ENCODE results near the gene TOX4. TPM values are rescaled to one million over a fixed set of nuclear protein-coding genes. Genes with fewer than 3 reads are reported as not detected.
A peak's percentile ranks its signal among the peaks of the same experiment; 100 is the strongest.

Gene TOX4
- total and polyA plus RNA-seq, 2 of the 8 experiments (the other 6 are each of a cell fraction or from before 2014, with no cell fraction given), result 51.5 to 58.3 TPM

DNA sequence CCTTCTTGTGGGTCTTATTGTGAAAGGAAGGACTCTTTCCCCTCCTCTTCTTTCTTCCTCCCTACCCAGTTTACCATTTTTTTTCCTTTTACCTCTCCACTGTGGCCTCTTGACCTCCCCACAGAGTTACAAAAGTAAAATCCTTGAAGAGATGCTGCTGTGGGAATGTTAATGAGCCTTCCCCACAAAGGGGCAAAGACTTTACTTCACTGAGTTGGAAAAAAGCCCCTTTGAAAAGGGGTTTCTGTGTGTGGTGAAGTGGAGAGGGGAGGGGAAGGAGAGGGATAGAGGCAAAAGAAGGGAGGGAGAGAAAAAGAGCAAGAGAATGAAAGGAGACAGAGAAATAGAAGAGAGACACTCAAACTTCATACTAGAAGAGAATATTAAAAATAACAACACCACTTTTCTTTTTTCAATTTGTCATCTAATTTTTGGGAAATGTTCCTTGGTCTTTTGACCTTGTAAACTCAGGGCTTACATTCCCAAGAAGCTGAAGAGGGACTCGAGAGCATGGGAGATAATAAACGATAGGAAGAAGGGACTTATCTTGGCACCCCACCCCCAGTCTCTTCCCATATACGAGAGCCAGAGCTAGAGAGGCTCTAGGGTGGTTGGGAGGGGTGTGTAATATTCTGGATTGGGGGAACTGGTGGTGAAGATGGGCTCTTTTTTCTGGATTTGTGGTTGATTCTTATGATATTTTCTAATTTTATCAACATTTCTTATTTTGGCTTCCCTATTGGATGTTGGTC, 62.4 kb downstream of the TOX4 start:
- Histone ChIP-seq H2AFZ (ENCODE audit: low read length) (no peak overlapping the region), H3K4me1 (replicated peaks in 1 of 4; ENCODE audit: control insufficient read depth in 3 of 4, insufficient read depth in 4 of 4, low read length in 3 of 4) (peaks cover 0 to 18% (median 16%) of the 10 kb centered on the region in 4 experiments; a peak in 5 of 7 replicates)
- TF ChIP-seq POLR2AphosphoS5 (IDR thresholded peaks at IDR 0.05; ENCODE audit: low read depth, low read length) (no peak), HDAC2 (IDR thresholded peaks at IDR 0.05; ENCODE audit: borderline replicate concordance in 1 of 2, low read depth in 2 of 2, low read length in 2 of 2) (peak; percentile 23 to 46; a peak in 1 of 4 replicates)

More for the DNA sequence above, 62.4 kb downstream of the TOX4 start:
- peak overlapping the region; percentile 31 to 65 for H3K4me2 ChIP-seq (ENCODE audit: insufficient read depth in 1 of 2, low read depth in 2 of 2, low read length in 2 of 2)
- no peaks in the 10 kb centered on the region for H4K20me1 ChIP-seq (replicated peaks in 1 of 2; ENCODE audit: control insufficient read depth in 1 of 2, insufficient read depth in 2 of 2, low read length in 2 of 2)
- peak overlapping the region; percentile 14 for H4K5ac ChIP-seq (ENCODE audit: insufficient read length, low read depth, low read length)
- H2BK120ac ChIP-seq (replicated peaks; ENCODE audit: low read depth, low read length), result peak overlapping the region; percentile 25
- DNase-seq (ENCODE audit: low read depth in 1 of 2, low spot score in 2 of 2) (no peak), FAIRE-seq (peak; percentile 36)
- H3K14ac ChIP-seq (ENCODE audit: insufficient read length), result no peak overlapping the region
- H3K23ac ChIP-seq (ENCODE audit: insufficient read length), result no peak overlapping the region
- H3K27ac ChIP-seq (ENCODE audit: low read depth, low read length), result peak overlapping the region; percentile 37
- peaks cover 13 to 46% of the 10 kb centered on the region in 2 experiments; a peak in 3 of 4 replicates for H3K79me2 ChIP-seq (ENCODE audit: control insufficient read depth in 1 of 2, insufficient read depth in 2 of 2, low read length in 2 of 2)
- H4K91ac ChIP-seq (replicated peaks; ENCODE audit: insufficient read length, low read length), result peak overlapping the region; percentile 40
- H3K56ac ChIP-seq (replicated peaks; ENCODE audit: insufficient read length, low read depth, low read length), result no peak overlapping the region
- H2BK5ac ChIP-seq (ENCODE audit: low read depth, low read length), result peak overlapping the region; percentile 45; the same call in 1 of the 2 replicates
- H3K79me1 ChIP-seq (ENCODE audit: low read depth, low read length), result no peaks in the 10 kb centered on the region
- H3K4me3 ChIP-seq (ENCODE audit: extremely low read depth in 1 of 4, insufficient read depth in 2 of 4, low read depth in 3 of 4, low read length in 4 of 4), result peak overlapping the region in 1 of 4 experiments; percentile 38; a peak in 4 of 8 replicates
- WGBS, 2 experiments (ENCODE audit: extremely low coverage in 1 of 2, insufficient coverage in 1 of 2, insufficient read length in 1 of 2, insufficient replicate concordance in 2 of 2, low coverage in 1 of 2, low lambda C conversion rate in 2 of 2, missing lambda C conversion rate in 1 of 2), result 41% methylated on average over 3 of the region's 3 CpGs; no CpG with 5 or more reads in 1 of the 2 experiments
- ChIA-PET CTCF (ENCODE audit: partially characterized antibody) (interaction anchor here (0.9 to 2.4 kb wide), 4 partner anchors 17 to 41 kb away, joined by 3 to 9 read pairs (median 4); partner anchors contain the start of gene METTL3), POLR2A (ENCODE audit: partially characterized antibody) (interaction anchor here (0.7 to 32.5 kb wide), 4 partner anchors 21 to 43 kb away, joined by 3 to 769 read pairs (median 4); partner anchors contain the start of genes METTL3 and SALL2)
- no peak overlapping the region for H2BK15ac ChIP-seq (ENCODE audit: low read length)
- H2BK12ac ChIP-seq (ENCODE audit: low read depth, low read length), result peak overlapping the region; percentile 11; the same call in 1 of the 2 replicates
- no peak overlapping the region for H4K8ac ChIP-seq (ENCODE audit: extremely low read depth, insufficient read depth, low read length)
- H3K4ac ChIP-seq (replicated peaks; ENCODE audit: insufficient read length, low read depth, low read length), result peak overlapping the region; percentile 34
- peak overlapping the region; percentile 89; the same call in 1 of the 2 replicates for H2BK20ac ChIP-seq (ENCODE audit: low read length)
- H3K9ac ChIP-seq (replicated peaks in 1 of 4; ENCODE audit: extremely low read depth in 1 of 4, low read depth in 3 of 4, low read length in 3 of 4), result peak overlapping the region in 1 of 4 experiments; percentile 44; a peak in 1 of 7 replicates
- no peaks in the 10 kb centered on the region for H3K36me3 ChIP-seq (ENCODE audit: control insufficient read depth in 2 of 4, insufficient read depth in 4 of 4, low read length in 3 of 4)
- H2AK5ac ChIP-seq (ENCODE audit: low read depth, low read length), result no peak overlapping the region; the same call in 1 of the 2 replicates
- no peaks in the 10 kb centered on the region for H3K27me3 ChIP-seq (replicated peaks in 1 of 4; ENCODE audit: control insufficient read depth in 3 of 4, extremely low read depth in 1 of 4, insufficient read depth in 3 of 4, low read length in 3 of 4)
- peak overlapping the region; percentile 63 for H3K18ac ChIP-seq (ENCODE audit: extremely low read depth, low read length)
- H3K9me3 ChIP-seq (ENCODE audit: insufficient read depth in 2 of 2, low read depth in 1 of 2, low read length in 1 of 2), result no peaks in the 10 kb centered on the region
- H3K23me2 ChIP-seq (ENCODE audit: low read depth, low read length), result peaks cover 4% of the 10 kb centered on the region
